GM12874 (cell line): ENCODE results near the gene ERGIC1.

Source experiments
- TF ChIP-seq, protein P1 (sequence below): IDR thresholded peaks from 2 replicates; pipeline ENCODE4 v1.5.1; 2011; ENCODE audit warnings: low read depth, mild to moderate bottlenecking, control low read depth, low read length, moderate library complexity; ENCODE audit not compliant: insufficient read depth

ERGIC1 gene

DNA sequence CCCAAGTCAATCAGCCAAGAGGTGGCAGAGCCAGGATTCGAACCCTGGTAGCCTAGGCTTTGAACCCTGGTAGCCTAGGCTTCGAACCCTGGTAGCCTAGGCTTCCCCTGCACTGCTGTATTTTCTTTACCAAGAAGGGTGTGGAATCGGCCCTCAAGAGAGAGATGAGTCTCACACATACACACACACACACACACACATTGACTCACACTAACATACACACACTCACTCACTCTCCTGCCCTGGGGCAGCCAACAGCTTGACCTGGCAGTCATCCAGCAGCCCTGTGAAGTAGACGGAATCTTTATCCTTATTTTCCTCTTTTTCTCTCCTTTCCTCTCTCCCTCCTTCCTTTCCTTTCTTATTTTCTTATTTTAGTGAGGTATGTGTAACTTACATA lies 69.7 kb downstream of the ERGIC1 start:
- TF ChIP-seq, protein P1, sequence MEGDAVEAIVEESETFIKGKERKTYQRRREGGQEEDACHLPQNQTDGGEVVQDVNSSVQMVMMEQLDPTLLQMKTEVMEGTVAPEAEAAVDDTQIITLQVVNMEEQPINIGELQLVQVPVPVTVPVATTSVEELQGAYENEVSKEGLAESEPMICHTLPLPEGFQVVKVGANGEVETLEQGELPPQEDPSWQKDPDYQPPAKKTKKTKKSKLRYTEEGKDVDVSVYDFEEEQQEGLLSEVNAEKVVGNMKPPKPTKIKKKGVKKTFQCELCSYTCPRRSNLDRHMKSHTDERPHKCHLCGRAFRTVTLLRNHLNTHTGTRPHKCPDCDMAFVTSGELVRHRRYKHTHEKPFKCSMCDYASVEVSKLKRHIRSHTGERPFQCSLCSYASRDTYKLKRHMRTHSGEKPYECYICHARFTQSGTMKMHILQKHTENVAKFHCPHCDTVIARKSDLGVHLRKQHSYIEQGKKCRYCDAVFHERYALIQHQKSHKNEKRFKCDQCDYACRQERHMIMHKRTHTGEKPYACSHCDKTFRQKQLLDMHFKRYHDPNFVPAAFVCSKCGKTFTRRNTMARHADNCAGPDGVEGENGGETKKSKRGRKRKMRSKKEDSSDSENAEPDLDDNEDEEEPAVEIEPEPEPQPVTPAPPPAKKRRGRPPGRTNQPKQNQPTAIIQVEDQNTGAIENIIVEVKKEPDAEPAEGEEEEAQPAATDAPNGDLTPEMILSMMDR, result no peak

DNA sequence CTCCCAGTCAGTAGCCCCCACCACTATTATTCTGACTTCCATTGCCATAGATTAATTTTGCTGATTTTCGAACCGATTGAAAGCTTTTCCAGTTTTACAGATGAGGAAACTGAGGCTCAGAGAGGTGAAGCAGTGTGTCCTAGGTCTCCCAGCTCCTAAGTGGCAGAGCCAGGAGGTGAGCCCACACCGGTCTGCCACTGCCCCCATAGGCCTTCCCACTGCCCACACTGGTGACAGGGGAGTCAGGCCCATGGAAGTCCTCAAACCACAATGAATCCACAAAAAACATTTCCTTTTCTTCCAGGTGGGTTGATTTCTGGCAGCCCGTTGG lies 70.2 kb downstream of the ERGIC1 start:
- TF ChIP-seq, protein P1, result no peak

DNA sequence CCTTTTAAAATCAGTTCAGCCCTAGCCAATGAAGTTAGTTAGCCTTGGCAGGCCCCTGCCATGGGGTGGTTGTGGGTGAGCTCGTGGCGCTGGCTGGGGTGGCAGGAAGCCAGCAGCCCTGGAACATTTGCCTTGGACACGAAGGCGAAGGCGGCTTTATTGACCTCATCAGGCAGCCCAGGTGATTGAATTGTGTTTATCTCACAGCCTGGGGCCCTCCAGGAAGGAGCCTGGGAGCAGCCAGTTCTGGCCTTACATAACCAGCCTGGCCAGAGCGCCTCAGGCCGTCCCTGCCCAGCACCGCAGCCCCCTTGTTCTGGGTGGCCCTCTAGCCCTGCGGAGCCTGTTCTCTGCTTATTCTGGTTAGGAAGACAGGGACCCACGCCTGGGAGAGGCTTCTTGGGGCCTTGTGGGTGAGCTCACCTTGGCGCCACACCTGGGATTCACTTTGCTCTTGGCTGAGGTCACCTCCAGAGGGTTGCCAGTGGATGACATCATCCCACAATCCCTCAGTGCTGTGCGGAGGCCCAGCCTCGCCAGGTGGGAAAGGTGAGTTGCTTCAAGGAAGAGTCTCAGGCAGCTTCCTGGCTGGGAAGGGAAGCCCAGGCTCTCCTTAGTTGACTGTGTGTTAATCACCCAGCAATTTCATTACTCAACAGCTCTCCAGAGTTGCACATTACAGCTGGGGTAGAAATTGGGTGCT lies 70.7 kb downstream of the ERGIC1 start:
- TF ChIP-seq, protein P1, result no peak

DNA sequence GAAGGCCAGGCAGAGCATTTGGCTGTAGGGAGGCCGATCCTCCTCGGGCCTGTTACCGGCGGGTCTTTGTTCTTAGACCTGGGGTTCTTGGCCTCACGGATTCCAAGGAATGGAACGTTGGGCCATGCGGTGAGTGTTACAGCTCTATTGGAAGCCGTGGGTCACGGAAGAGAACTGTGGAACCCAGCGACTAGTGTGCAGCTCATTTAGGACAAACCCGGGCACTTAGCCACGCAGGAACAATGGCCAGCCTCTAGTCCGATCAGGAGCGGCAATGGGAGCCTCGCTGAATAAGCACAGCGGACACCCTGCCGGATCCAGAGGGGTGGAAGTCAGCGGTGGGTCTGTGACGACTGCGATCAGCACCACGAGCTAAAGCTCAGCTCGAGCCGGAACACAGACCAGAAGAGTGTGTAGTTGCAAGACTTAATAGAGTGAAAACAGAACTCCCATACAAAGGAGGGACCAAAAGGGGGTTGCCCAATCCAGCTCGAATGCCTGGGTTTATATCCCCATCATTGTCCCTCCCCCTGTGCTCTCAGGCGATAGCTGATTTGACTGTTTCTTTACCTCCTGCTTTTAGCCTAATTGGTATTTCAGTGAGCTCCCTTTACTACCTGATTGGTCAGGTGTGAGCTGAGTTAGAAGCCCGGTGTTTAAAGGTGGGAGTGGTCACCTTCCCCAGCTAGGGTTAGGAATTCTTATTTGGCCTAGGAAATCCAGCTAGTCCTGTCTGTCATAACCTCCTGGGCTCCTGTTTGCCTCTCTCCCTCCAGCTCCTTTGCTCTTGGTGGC lies 71.5 kb downstream of the ERGIC1 start:
- TF ChIP-seq, protein P1, result no peak

DNA sequence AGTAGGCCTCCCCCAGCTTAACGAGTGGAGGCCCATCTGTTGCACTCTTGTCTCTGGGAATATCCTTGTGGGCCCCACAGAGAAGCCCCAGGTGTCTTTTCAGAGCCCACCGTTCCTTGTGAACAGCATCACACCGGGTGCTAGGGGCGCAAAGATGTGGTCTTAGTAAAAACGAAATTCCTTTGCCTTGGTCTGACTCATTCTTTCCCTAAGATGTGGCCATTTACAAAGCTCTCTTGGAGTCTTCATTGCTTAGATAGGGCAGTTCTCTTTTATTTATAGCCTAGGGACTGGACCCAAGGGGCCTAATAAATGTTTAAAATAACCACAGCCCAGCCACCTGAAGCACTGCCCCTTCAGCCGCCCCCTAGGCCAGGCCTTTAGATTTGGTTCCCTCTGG lies 72.4 kb downstream of the ERGIC1 start:
- TF ChIP-seq, protein P1, result no peak

DNA sequence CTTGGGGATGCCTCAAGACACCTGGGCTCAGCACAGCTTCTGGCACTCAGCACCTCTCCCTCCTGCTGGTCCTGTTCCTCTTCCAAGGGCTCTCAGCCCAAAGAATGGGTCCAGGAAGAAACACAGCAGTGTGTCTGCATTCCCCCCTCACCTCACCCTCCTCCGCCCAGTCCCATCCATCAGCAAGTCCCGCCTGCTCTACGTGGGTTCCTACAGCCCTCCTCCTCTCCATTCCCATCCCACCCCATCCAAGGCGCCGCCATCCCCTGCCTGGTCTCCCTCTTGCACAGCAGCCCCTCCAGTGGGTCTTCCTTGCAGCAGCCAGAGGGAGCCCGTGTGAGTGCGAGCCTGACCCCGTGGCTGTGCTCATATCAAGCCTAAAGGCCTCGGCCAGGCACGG lies 72.8 kb downstream of the ERGIC1 start:
- TF ChIP-seq, protein P1, result no peak

DNA sequence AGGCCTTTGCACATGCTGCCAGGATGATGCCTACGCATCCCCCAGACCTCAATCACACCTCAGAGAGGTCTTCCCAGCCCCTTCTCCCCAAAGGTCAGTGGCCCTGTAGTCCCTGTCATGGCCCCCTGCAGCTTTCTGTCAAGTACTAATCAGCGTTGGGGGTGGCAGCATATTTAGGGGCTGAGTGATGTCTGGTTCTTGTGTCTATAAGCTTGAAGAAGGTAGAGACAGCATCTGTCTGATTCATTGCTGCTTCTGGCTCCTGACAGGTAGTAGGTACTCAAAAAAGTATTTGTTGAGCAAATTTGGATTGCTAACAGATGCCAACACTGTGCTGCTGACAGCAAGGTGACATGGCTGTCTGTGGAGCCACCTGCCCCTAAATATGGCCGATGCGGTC lies 73.6 kb downstream of the ERGIC1 start:
- TF ChIP-seq, protein P1, result no peak
